IPS-20b (cell line): ENCODE results near the gene LRRC4C.
A peak's percentile ranks its signal among the peaks of the same experiment; 100 is the strongest.
"Not testable (repeated sequence)": the region's sequence is repeated elsewhere in the genome, so short reads cannot be mapped to it uniquely, and the experiment has no call there.

Experiments
- H3K27ac ChIP-seq: one replicate; pipeline ENCODE4 v1.5.1; 2013; ENCODE audit warnings: low read length
- H3K27me3 ChIP-seq: 2 replicates; pipeline ENCODE4 v1.6.1; 2013; ENCODE audit warnings: mild to moderate bottlenecking, low read length, inconsistent platforms; ENCODE audit not compliant: insufficient read depth
- H3K36me3 ChIP-seq: 2 replicates; pipeline ENCODE4 v1.6.1; 2013; ENCODE audit warnings: low read depth, mild to moderate bottlenecking, inconsistent platforms, low read length, moderate library complexity; ENCODE audit not compliant: insufficient read depth
- H3K4me1 ChIP-seq: 2 replicates; pipeline ENCODE4 v1.6.1; 2013; ENCODE audit warnings: mild to moderate bottlenecking, control low read depth, inconsistent platforms, low read length, moderate library complexity; ENCODE audit not compliant: insufficient read depth
- H3K4me3 ChIP-seq: 2 replicates; pipeline ENCODE4 v1.5.1; 2013; ENCODE audit warnings: mild to moderate bottlenecking, low read length, inconsistent platforms
- H3K9ac ChIP-seq: 2 replicates; pipeline ENCODE4 v1.6.1; 2013; ENCODE audit warnings: low read depth, mild to moderate bottlenecking, inconsistent platforms, low read length, moderate library complexity
- H3K9me3 ChIP-seq: 2 replicates; pipeline ENCODE4 v1.6.1; 2013; ENCODE audit warnings: mild to moderate bottlenecking, low read depth, low read length, inconsistent platforms; ENCODE audit not compliant: insufficient read depth

The LRRC4C gene

GRCh38 chr11:40910774-40911173, 548.7 kb downstream of the LRRC4C start:
- not testable (repeated sequence) for H3K4me3 ChIP-seq, H3K36me3 ChIP-seq, H3K4me1 ChIP-seq, H3K9ac ChIP-seq, H3K27ac ChIP-seq, H3K9me3 ChIP-seq, H3K27me3 ChIP-seq

- H3K27ac ChIP-seq, result no peak overlapping the region
- H3K4me3 ChIP-seq, result no peak overlapping the region
- no peak overlapping the region for H3K9ac ChIP-seq
- no peaks in the 10 kb centered on the region for H3K9me3 ChIP-seq
- H3K4me1 ChIP-seq, result no peaks in the 10 kb centered on the region
- no peaks in the 10 kb centered on the region for H3K36me3 ChIP-seq
- H3K27me3 ChIP-seq, result no peaks in the 10 kb centered on the region
These were observed 565.0 kb downstream of the LRRC4C start for GRCh38 chr11:40894501-40894900.

GRCh38 chr11:40885250-40885954, 574.0 kb downstream of the LRRC4C start:
- Histone ChIP-seq H3K27me3 (no peaks in the 10 kb centered on the region), H3K27ac (no peak overlapping the region), H3K9me3 (no peaks in the 10 kb centered on the region), H3K36me3 (no peaks in the 10 kb centered on the region), H3K4me3 (no peak overlapping the region), H3K9ac (no peak overlapping the region), H3K4me1 (no peaks in the 10 kb centered on the region)

- H3K9ac ChIP-seq, result no peak overlapping the region
- no peaks in the 10 kb centered on the region for H3K27me3 ChIP-seq
- no peak overlapping the region for H3K27ac ChIP-seq
- no peaks in the 10 kb centered on the region for H3K36me3 ChIP-seq
- H3K4me3 ChIP-seq, result no peak overlapping the region
- no peaks in the 10 kb centered on the region for H3K4me1 ChIP-seq
- no peaks in the 10 kb centered on the region for H3K9me3 ChIP-seq
These were observed 577.2 kb downstream of the LRRC4C start for GRCh38 chr11:40882301-40882700.

GRCh38 chr11:40879911-40880310, 579.5 kb downstream of the LRRC4C start:
- Histone ChIP-seq H3K36me3 (no peaks in the 10 kb centered on the region), H3K9ac (no peak overlapping the region), H3K9me3 (no peaks in the 10 kb centered on the region), H3K27me3 (no peaks in the 10 kb centered on the region), H3K27ac (no peak overlapping the region), H3K4me1 (no peaks in the 10 kb centered on the region), H3K4me3 (no peak overlapping the region)

GRCh38 chr11:40877981-40878380, 581.5 kb downstream of the LRRC4C start:
- Histone ChIP-seq H3K4me3 (no peak overlapping the region), H3K9ac (no peak overlapping the region), H3K27ac (no peak overlapping the region), H3K36me3 (no peaks in the 10 kb centered on the region), H3K9me3 (no peaks in the 10 kb centered on the region), H3K4me1 (no peaks in the 10 kb centered on the region), H3K27me3 (no peaks in the 10 kb centered on the region)

GRCh38 chr11:40877256-40877655, 582.2 kb downstream of the LRRC4C start:
- Histone ChIP-seq H3K4me1 (no peaks in the 10 kb centered on the region), H3K27ac (no peak overlapping the region), H3K4me3 (no peak overlapping the region), H3K27me3 (no peaks in the 10 kb centered on the region), H3K36me3 (no peaks in the 10 kb centered on the region), H3K9me3 (no peaks in the 10 kb centered on the region), H3K9ac (no peak overlapping the region)

- Histone ChIP-seq H3K36me3 (no peaks in the 10 kb centered on the region), H3K9me3 (no peaks in the 10 kb centered on the region), H3K4me1 (no peaks in the 10 kb centered on the region), H3K9ac (no peak overlapping the region), H3K4me3 (no peak overlapping the region), H3K27me3 (no peaks in the 10 kb centered on the region), H3K27ac (no peak overlapping the region)
These were observed 591.3 kb downstream of the LRRC4C start for GRCh38 chr11:40867991-40868632.

- not testable (repeated sequence) for H3K4me3 ChIP-seq, H3K9me3 ChIP-seq, H3K27ac ChIP-seq, H3K4me1 ChIP-seq, H3K9ac ChIP-seq, H3K36me3 ChIP-seq, H3K27me3 ChIP-seq
These were observed 601.7 kb downstream of the LRRC4C start for GRCh38 chr11:40857754-40858153.

- peak overlapping the region; percentile 13; the same call in 1 of the 2 replicates for H3K4me3 ChIP-seq
- H3K36me3 ChIP-seq, result no peaks in the 10 kb centered on the region
- peaks cover 19% of the 10 kb centered on the region for H3K4me1 ChIP-seq
- no peaks in the 10 kb centered on the region for H3K27me3 ChIP-seq
- H3K9ac ChIP-seq, result no peak overlapping the region
- H3K9me3 ChIP-seq, result no peaks in the 10 kb centered on the region
- H3K27ac ChIP-seq, result no peak overlapping the region
These were observed 616.6 kb downstream of the LRRC4C start for GRCh38 chr11:40842750-40843339.

- no peaks in the 10 kb centered on the region for H3K27me3 ChIP-seq
- peaks cover 19% of the 10 kb centered on the region for H3K4me1 ChIP-seq
These were observed 618.2 kb downstream of the LRRC4C start for GRCh38 chr11:40841231-40841630.

GRCh38 chr11:40838181-40838683, 621.2 kb downstream of the LRRC4C start:
- peaks cover 14% of the 10 kb centered on the region for H3K4me1 ChIP-seq
- no peak overlapping the region for H3K27ac ChIP-seq
- H3K9ac ChIP-seq, result no peak overlapping the region
- no peak overlapping the region for H3K4me3 ChIP-seq
- H3K9me3 ChIP-seq, result no peaks in the 10 kb centered on the region
- H3K36me3 ChIP-seq, result no peaks in the 10 kb centered on the region
- no peaks in the 10 kb centered on the region for H3K27me3 ChIP-seq

More at GRCh38 chr11:40841231-40841630, 618.2 kb downstream of the LRRC4C start:
- no peaks in the 10 kb centered on the region for H3K9me3 ChIP-seq
- H3K27ac ChIP-seq, result no peak overlapping the region
- H3K4me3 ChIP-seq, result no peak overlapping the region
- H3K9ac ChIP-seq, result no peak overlapping the region
- no peaks in the 10 kb centered on the region for H3K36me3 ChIP-seq
